Measurements from ENCODE around the gene TMEM14B. TPM values are rescaled to one million over a fixed set of nuclear protein-coding genes. Genes with fewer than 3 reads are reported as not detected.

Gene TMEM14B
- total RNA-seq, 1 donor from 2014 or later, result 61.0 TPM

- H3K4me1 ChIP-seq, result peaks cover 5% of the 10 kb centered on the region
- H3K36me3 ChIP-seq, result peaks cover under 1% of the 10 kb centered on the region
- H3K4me3 ChIP-seq, result no peak overlapping the region
- no peak overlapping the region for H3K27ac ChIP-seq
- DNase-seq (no peak), ATAC-seq (no peak)
- H3K9me3 ChIP-seq, result no peaks in the 10 kb centered on the region
- no peaks in the 10 kb centered on the region for H3K27me3 ChIP-seq (ENCODE audit: low read depth)
- TF ChIP-seq CTCF (IDR thresholded peaks at IDR 0.05), result no peak
- intact Hi-C loops (cut with DNase I), result no loop called here
These were observed 15.4 kb downstream of the TMEM14B start for GRCh38 chr6:10763006-10763405.

- intact Hi-C loops (cut with DNase I), result no loop called here
- Histone ChIP-seq H3K27ac (no peak overlapping the region), H3K9me3 (no peaks in the 10 kb centered on the region), H3K4me3 (no peak overlapping the region), H3K4me1 (no peaks in the 10 kb centered on the region), H3K36me3 (peaks cover 29% of the 10 kb centered on the region), H3K27me3 (ENCODE audit: low read depth) (no peaks in the 10 kb centered on the region)
- no peak for ATAC-seq
- TF ChIP-seq CTCF (IDR thresholded peaks at IDR 0.05), result no peak
- no peak for DNase-seq
These were observed 21.8 kb downstream of the TMEM14B start for GRCh38 chr6:10769419-10769818.

- ATAC-seq, result no peak
- no peak for TF ChIP-seq CTCF (IDR thresholded peaks at IDR 0.05)
- Histone ChIP-seq H3K4me1 (no peaks in the 10 kb centered on the region), H3K36me3 (peaks cover 41% of the 10 kb centered on the region), H3K27ac (no peak overlapping the region), H3K27me3 (ENCODE audit: low read depth) (no peaks in the 10 kb centered on the region), H3K4me3 (no peak overlapping the region), H3K9me3 (no peaks in the 10 kb centered on the region)
- DNase-seq, result no peak
- intact Hi-C loops (cut with DNase I), result no loop called here
These were observed 23.8 kb downstream of the TMEM14B start for GRCh38 chr6:10771371-10771894.

DNA sequence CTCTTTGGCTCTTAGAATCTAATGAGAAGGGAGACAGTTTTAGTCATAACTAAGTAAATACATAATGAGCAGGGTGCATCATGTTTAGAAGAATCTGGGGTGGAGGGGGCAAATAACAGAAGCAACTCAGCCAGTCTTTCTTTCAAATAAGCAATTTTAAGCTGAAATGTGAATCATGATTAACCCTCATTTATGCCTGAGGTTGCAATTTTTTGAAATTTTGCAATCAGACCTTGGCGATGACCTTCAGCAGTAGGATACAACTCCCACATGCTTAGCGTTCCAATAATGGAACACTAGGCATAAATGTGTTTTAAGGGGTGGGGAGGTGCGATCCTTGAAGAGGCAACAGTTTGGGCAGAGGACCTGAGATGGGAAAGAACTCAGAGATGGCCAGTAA is 30.6 kb downstream of the TMEM14B start:
- no peaks in the 10 kb centered on the region for H3K27me3 ChIP-seq (ENCODE audit: low read depth)
- TF ChIP-seq CTCF (IDR thresholded peaks at IDR 0.05), result no peak
- intact Hi-C loops (cut with DNase I), result no loop called here

GRCh38 chr6:10779076-10779475 is 31.5 kb downstream of the TMEM14B start:
- Histone ChIP-seq H3K4me3 (no peak overlapping the region), H3K27me3 (ENCODE audit: low read depth) (no peaks in the 10 kb centered on the region), H3K36me3 (peaks cover 30% of the 10 kb centered on the region), H3K9me3 (no peaks in the 10 kb centered on the region), H3K4me1 (no peaks in the 10 kb centered on the region), H3K27ac (no peak overlapping the region)
- intact Hi-C loops (cut with DNase I), result no loop called here
- TF ChIP-seq CTCF (IDR thresholded peaks at IDR 0.05), result no peak
- ATAC-seq (no peak), DNase-seq (no peak)

More for the DNA sequence above, 30.6 kb downstream of the TMEM14B start:
- Histone ChIP-seq H3K27ac (no peak overlapping the region), H3K9me3 (no peaks in the 10 kb centered on the region), H3K4me1 (no peaks in the 10 kb centered on the region), H3K4me3 (no peak overlapping the region), H3K36me3 (peaks cover 27% of the 10 kb centered on the region)
- ATAC-seq (no peak), DNase-seq (no peak)
